HEK293T (cell line): ENCODE results near the gene P2RX3.

Source experiments
- BHLHE40 ChIP-seq: fragments of 450-650 bp; IDR thresholded peaks from 2 replicates; pipeline ENCODE4 v1.6.1; 2016; ENCODE audit warnings: mild to moderate bottlenecking, moderate library complexity, borderline replicate concordance
- ELF4 ChIP-seq: fragments of 450-650 bp; IDR thresholded peaks from 2 replicates; pipeline ENCODE4 v1.6.1; 2017; ENCODE audit warnings: antibody characterized with exemption
- FOXA1 ChIP-seq: fragments of 450-650 bp; IDR thresholded peaks from 2 replicates; pipeline ENCODE4 v1.6.1; 2016; ENCODE audit warnings: mild to moderate bottlenecking
- FOXM1 ChIP-seq: fragments of 450-650 bp; IDR thresholded peaks from 2 replicates; pipeline ENCODE4 v1.6.1; 2017; ENCODE audit warnings: mild to moderate bottlenecking, borderline replicate concordance
- L3MBTL2 ChIP-seq: fragments of 450-650 bp; conservative IDR thresholded peaks from 2 replicates; pipeline ENCODE4 v1.6.1; 2016; ENCODE audit warnings: mild to moderate bottlenecking
- NFRKB ChIP-seq: fragments of 450-650 bp; IDR thresholded peaks from 2 replicates; pipeline ENCODE4 v1.6.1; 2016; ENCODE audit warnings: mild to moderate bottlenecking, moderate library complexity
- SP1 ChIP-seq: fragments of 450-650 bp; IDR thresholded peaks from 2 replicates; pipeline ENCODE4 v1.6.1; 2017
- ZNF384 ChIP-seq: fragments of 450-650 bp; IDR thresholded peaks from 2 replicates; pipeline ENCODE4 v1.6.1; 2016
- TF ChIP-seq, protein P1 (sequence below): fragments of 450-650 bp; IDR thresholded peaks from 2 replicates; pipeline ENCODE4 v1.6.1; 2016

GRCh38 chr11:57353852-57354251 is 15.7 kb downstream of the P2RX3 start:
- TF ChIP-seq L3MBTL2 = no peak
- no peak for TF ChIP-seq BHLHE40
- TF ChIP-seq, protein P1, sequence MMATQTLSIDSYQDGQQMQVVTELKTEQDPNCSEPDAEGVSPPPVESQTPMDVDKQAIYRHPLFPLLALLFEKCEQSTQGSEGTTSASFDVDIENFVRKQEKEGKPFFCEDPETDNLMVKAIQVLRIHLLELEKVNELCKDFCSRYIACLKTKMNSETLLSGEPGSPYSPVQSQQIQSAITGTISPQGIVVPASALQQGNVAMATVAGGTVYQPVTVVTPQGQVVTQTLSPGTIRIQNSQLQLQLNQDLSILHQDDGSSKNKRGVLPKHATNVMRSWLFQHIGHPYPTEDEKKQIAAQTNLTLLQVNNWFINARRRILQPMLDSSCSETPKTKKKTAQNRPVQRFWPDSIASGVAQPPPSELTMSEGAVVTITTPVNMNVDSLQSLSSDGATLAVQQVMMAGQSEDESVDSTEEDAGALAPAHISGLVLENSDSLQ = no peak
- TF ChIP-seq FOXM1 = no peak
- no peak for TF ChIP-seq SP1
- TF ChIP-seq ELF4 = no peak
- TF ChIP-seq NFRKB = no peak
- no peak for TF ChIP-seq FOXA1
- TF ChIP-seq ZNF384 = no peak
